Sigmoid colon (tissue), 4 donors: ENCODE results near the gene FEM1A.
"Not testable (repeated sequence)": the region's sequence is repeated elsewhere in the genome, so short reads cannot be mapped to it uniquely, and the experiment has no call there.

ENCODE experiments used
- POLR2A ChIP-seq, 2 donors: fragments of 450-650 bp; IDR thresholded peaks; one replicate each; pipeline ENCODE4 v1.6.1; 2016; ENCODE audit warnings: antibody characterized with exemption in 2 of 2, mild to moderate bottlenecking in 2 of 2, moderate library complexity in 2 of 2
- POLR2AphosphoS5 ChIP-seq, 4 donors: sonication (generic); formaldehyde crosslinking; IDR thresholded peaks; one replicate each; pipeline ENCODE4 v1.6.1; 2017; ENCODE audit warnings: antibody characterized with exemption in 4 of 4
- TF ChIP-seq, protein P1 (sequence below), 4 experiments: fragments of 450-650 bp in 3 of 4; fragments of 200-600 bp in 1 of 4; IDR thresholded peaks; one replicate each; pipeline ENCODE4 v1.5.1; 2016 to 2019; ENCODE audit warnings: antibody characterized with exemption in 4 of 4, mild to moderate bottlenecking in 3 of 4, moderate library complexity in 2 of 4

DNA sequence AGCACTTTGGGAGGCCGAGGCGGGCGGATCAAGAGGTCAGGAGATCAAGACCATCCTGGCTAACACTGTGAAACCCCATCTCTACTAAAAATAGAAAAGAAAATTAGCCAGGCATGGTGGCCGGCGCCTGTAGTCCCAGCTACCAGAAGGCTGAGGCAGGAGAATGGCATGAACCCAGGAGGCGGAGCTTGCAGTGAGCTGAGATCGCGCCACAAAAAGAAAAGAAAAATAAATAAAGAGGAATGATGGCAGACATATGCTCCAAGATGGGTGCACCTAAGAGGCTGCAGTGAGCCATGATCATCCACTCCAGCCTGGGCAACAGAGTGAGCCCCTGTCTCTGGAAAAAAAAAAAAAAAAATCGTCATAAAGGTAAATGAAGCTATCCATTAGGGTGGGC is 54.4 kb downstream of the FEM1A start:
- TF ChIP-seq, protein P1, sequence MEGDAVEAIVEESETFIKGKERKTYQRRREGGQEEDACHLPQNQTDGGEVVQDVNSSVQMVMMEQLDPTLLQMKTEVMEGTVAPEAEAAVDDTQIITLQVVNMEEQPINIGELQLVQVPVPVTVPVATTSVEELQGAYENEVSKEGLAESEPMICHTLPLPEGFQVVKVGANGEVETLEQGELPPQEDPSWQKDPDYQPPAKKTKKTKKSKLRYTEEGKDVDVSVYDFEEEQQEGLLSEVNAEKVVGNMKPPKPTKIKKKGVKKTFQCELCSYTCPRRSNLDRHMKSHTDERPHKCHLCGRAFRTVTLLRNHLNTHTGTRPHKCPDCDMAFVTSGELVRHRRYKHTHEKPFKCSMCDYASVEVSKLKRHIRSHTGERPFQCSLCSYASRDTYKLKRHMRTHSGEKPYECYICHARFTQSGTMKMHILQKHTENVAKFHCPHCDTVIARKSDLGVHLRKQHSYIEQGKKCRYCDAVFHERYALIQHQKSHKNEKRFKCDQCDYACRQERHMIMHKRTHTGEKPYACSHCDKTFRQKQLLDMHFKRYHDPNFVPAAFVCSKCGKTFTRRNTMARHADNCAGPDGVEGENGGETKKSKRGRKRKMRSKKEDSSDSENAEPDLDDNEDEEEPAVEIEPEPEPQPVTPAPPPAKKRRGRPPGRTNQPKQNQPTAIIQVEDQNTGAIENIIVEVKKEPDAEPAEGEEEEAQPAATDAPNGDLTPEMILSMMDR (IDR thresholded peaks at IDR 0.05), result not testable (repeated sequence)
- TF ChIP-seq POLR2AphosphoS5, POLR2A (IDR thresholded peaks at IDR 0.05): not testable (repeated sequence)
